WTC11 (cell line): ENCODE results near the gene IPO11.

Experiments used
- ATF1 ChIP-seq: sonication (generic); formaldehyde crosslinking; IDR thresholded peaks from 2 replicates; pipeline ENCODE4 v1.8.1; 2023; ENCODE audit warnings: mild to moderate bottlenecking, moderate library complexity, missing genetic modification reagents
- ATF2 ChIP-seq: sonication (generic); formaldehyde crosslinking; IDR thresholded peaks from 2 replicates; pipeline ENCODE4 v1.8.1; 2022; ENCODE audit warnings: low read depth, missing genetic modification reagents, borderline replicate concordance
- ATF6 ChIP-seq: sonication (generic); formaldehyde crosslinking; IDR thresholded peaks from 2 replicates; pipeline ENCODE4 v1.8.1; 2023; ENCODE audit warnings: mild to moderate bottlenecking, missing genetic modification reagents
- CREB1 ChIP-seq: sonication (generic); formaldehyde crosslinking; IDR thresholded peaks from 2 replicates; pipeline ENCODE4 v1.8.0; 2023; ENCODE audit warnings: mild to moderate bottlenecking, missing genetic modification reagents
- CTCF ChIP-seq: fragments of 200-600 bp; IDR thresholded peaks from 2 replicates; pipeline ENCODE4 v1.8.0; 2022; ENCODE audit warnings: antibody characterized with exemption
- E2F1 ChIP-seq: sonication (generic); formaldehyde crosslinking; IDR thresholded peaks from 2 replicates; pipeline ENCODE4 v1.8.0; 2022; ENCODE audit warnings: mild to moderate bottlenecking, missing genetic modification reagents
- NR1H2 ChIP-seq: sonication (generic); formaldehyde crosslinking; IDR thresholded peaks from 2 replicates; pipeline ENCODE4 v1.9.0; 2021; ENCODE audit warnings: mild to moderate bottlenecking, moderate library complexity, missing genetic modification reagents
- PREB ChIP-seq: sonication (generic); formaldehyde crosslinking; IDR thresholded peaks from 2 replicates; pipeline ENCODE4 v1.8.1; 2022; ENCODE audit warnings: mild to moderate bottlenecking, missing genetic modification reagents, moderate library complexity, borderline replicate concordance
- SP1 ChIP-seq: sonication (generic); formaldehyde crosslinking; conservative IDR thresholded peaks from 2 replicates; pipeline ENCODE4 v1.8.1; 2022; ENCODE audit warnings: missing genetic modification reagents
- TEAD4 ChIP-seq: sonication (generic); formaldehyde crosslinking; IDR thresholded peaks from 2 replicates; pipeline ENCODE4 v1.8.0; 2022; ENCODE audit warnings: mild to moderate bottlenecking, missing genetic modification reagents
- ZNF232 ChIP-seq: sonication (generic); formaldehyde crosslinking; IDR thresholded peaks from 2 replicates; pipeline ENCODE4 v1.8.0; 2022; ENCODE audit warnings: mild to moderate bottlenecking, missing genetic modification reagents
- ZNF423 ChIP-seq: fragments of 250-450 bp; sonication (Bioruptor Pico); IDR thresholded peaks from 2 replicates; pipeline ENCODE4 v2.1.2; 2022; ENCODE audit warnings: mild to moderate bottlenecking, moderate library complexity
- ZNF512 ChIP-seq: sonication (generic); formaldehyde crosslinking; IDR thresholded peaks from 2 replicates; pipeline ENCODE4 v1.8.1; 2022; ENCODE audit warnings: missing genetic modification reagents, borderline replicate concordance

- TF ChIP-seq ATF6 (CRISPR knock-in tag) (no peak), E2F1 (CRISPR knock-in tag) (no peak), CREB1 (CRISPR knock-in tag) (no peak), TEAD4 (CRISPR knock-in tag) (no peak), ZNF423 (no peak), ZNF232 (no peak), PREB (CRISPR knock-in tag) (no peak), SP1 (CRISPR knock-in tag) (no peak), ATF1 (CRISPR knock-in tag) (no peak), NR1H2 (CRISPR knock-in tag) (no peak), CTCF (no peak), ATF2 (CRISPR knock-in tag) (no peak), ZNF512 (CRISPR knock-in tag) (no peak)
These were observed 148.2 kb downstream of the IPO11 start for GRCh38 chr5:62560786-62561185.
